Loucy (cell line): ENCODE results near the gene GTF3A.

Experiments
- CTCF ChIP-seq: fragments of 200-600 bp; sonication (generic); conservative IDR thresholded peaks from 2 replicates; pipeline ENCODE4 v1.5.1; 2014; ENCODE audit warnings: mild to moderate bottlenecking, antibody characterized with exemption, low read length
- EZH2phosphoT487 ChIP-seq: fragments of 200-600 bp; IDR thresholded peaks from 2 replicates; pipeline ENCODE4 v1.6.1; 2018; ENCODE audit warnings: antibody characterized with exemption, mild to moderate bottlenecking, moderate library complexity, borderline replicate concordance

- TF ChIP-seq CTCF = no peak
- no peak for TF ChIP-seq EZH2phosphoT487
These were observed 48.0 kb downstream of the GTF3A start for GRCh38 chr13:27472441-27472840.
